IMR-90 (cell line): Measurements from ENCODE around the gene NTRK3. TPM values are rescaled to one million over a fixed set of nuclear protein-coding genes. Genes with fewer than 3 reads are reported as not detected.
A peak's percentile ranks its signal among the peaks of the same experiment; 100 is the strongest.

Experiments used
- ATAC-seq: fragments of 200-7000 bp; cut with Tn5 transposase; 2 replicates; pipeline ENCODE4 v1.9.1; 2020; ENCODE audit warnings: low read depth, mild to moderate bottlenecking, moderate library complexity
- BruUV-seq: library from RNA; stranded (reverse); fragments of 400-500 nt; replicated peaks from 2 replicates; lab custom pipeline; 2021; lab: Mats Ljungman, UMichigan
- CTCF ChIA-PET: fragments of 300-600 bp; formaldehyde crosslinking; extraction: SDS; loops from one replicate; lab custom pipeline; 2021; ENCODE audit warnings: antibody characterized with exemption; lab: Yijun Ruan, JAX
- POLR2A ChIA-PET: fragments of 300-600 bp; sonication (Branson Sonifier 250); formaldehyde crosslinking; loops from one replicate; lab custom pipeline; 2022; ENCODE audit warnings: antibody characterized with exemption; ENCODE audit not compliant: unreplicated experiment; lab: Charles Lee
- DNase-seq: peaks from one replicate; pipeline ENCODE4 v3.0.0; 2013
- H2AFZ ChIP-seq: replicated peaks from 2 replicates; pipeline ENCODE3; 2013; ENCODE audit warnings: low read length, mild to moderate bottlenecking; ENCODE audit not compliant: poor library complexity
- H2AK5ac ChIP-seq: 2 replicates; pipeline ENCODE4 v1.6.1; 2013; ENCODE audit warnings: low read depth, low read length, inconsistent platforms
- H2AK9ac ChIP-seq: replicated peaks from 2 replicates; pipeline ENCODE3; 2013; ENCODE audit warnings: mild to moderate bottlenecking, low read depth, low read length, moderate library complexity; ENCODE audit not compliant: poor library complexity
- H2BK120ac ChIP-seq: 2 replicates; pipeline ENCODE4 v1.6.1; 2013; ENCODE audit warnings: low read depth, low read length, inconsistent platforms
- H2BK15ac ChIP-seq: 3 replicates; pipeline ENCODE4 v1.6.1; 2013; ENCODE audit warnings: low read depth, low read length, inconsistent platforms
- H2BK20ac ChIP-seq: 2 replicates; pipeline ENCODE4 v1.6.1; 2013; ENCODE audit warnings: low read depth, mild to moderate bottlenecking, inconsistent platforms, low read length, moderate library complexity
- H2BK5ac ChIP-seq: 2 replicates; pipeline ENCODE4 v1.6.1; 2013; ENCODE audit warnings: mild to moderate bottlenecking, low read depth, low read length, inconsistent platforms; ENCODE audit not compliant: poor library complexity, severe bottlenecking
- H3K14ac ChIP-seq: replicated peaks from 2 replicates; pipeline ENCODE4 v1.6.1; 2013; ENCODE audit warnings: low read depth, low read length, inconsistent platforms
- H3K18ac ChIP-seq: 2 replicates; pipeline ENCODE4 v1.6.1; 2013; ENCODE audit warnings: low read depth, low read length, control low read depth
- H3K23ac ChIP-seq: 2 replicates; pipeline ENCODE4 v1.6.1; 2013; ENCODE audit warnings: low read depth, low read length, inconsistent platforms
- H3K27ac ChIP-seq: 2 replicates; pipeline ENCODE4 v1.5.1; 2013; ENCODE audit warnings: mild to moderate bottlenecking, control low read depth, low read length; ENCODE audit not compliant: insufficient read depth
- H3K27me3 ChIP-seq: 2 replicates; pipeline ENCODE4 v1.6.1; 2013; ENCODE audit warnings: low read length; ENCODE audit not compliant: control insufficient read depth, insufficient read depth
- H3K36me3 ChIP-seq: 2 replicates; pipeline ENCODE4 v1.6.1; 2013; ENCODE audit warnings: low read length, mixed read lengths; ENCODE audit not compliant: control insufficient read depth, insufficient read depth
- H3K4ac ChIP-seq: 2 replicates; pipeline ENCODE4 v1.6.1; 2013; ENCODE audit warnings: low read depth, low read length, inconsistent platforms
- H3K4me1 ChIP-seq: 2 replicates; pipeline ENCODE4 v1.6.1; 2013; ENCODE audit warnings: low read length, mixed read lengths; ENCODE audit not compliant: control insufficient read depth, insufficient read depth
- H3K4me2 ChIP-seq: 2 replicates; pipeline ENCODE4 v1.6.1; 2013; ENCODE audit warnings: low read depth, mild to moderate bottlenecking, control low read depth, low read length, moderate library complexity
- H3K4me3 ChIP-seq: 2 replicates; pipeline ENCODE4 v1.5.1; 2013; ENCODE audit warnings: low read depth, mild to moderate bottlenecking, control low read depth, low read length, moderate library complexity; ENCODE audit not compliant: insufficient read depth
- H3K56ac ChIP-seq: 2 replicates; pipeline ENCODE4 v1.6.1; 2013; ENCODE audit warnings: low read length, inconsistent platforms; ENCODE audit not compliant: insufficient read depth; ENCODE audit errors: extremely low read depth
- H3K79me1 ChIP-seq, 2 experiments: 2 replicates each; pipeline ENCODE4 v1.6.1; 2013; ENCODE audit warnings: low read length in 2 of 2, inconsistent platforms in 1 of 2, low read depth in 1 of 2
- H3K9ac ChIP-seq: 2 replicates; pipeline ENCODE4 v1.6.1; 2013; ENCODE audit warnings: low read depth, low read length, control low read depth
- H3K9me1 ChIP-seq: 2 replicates; pipeline ENCODE4 v1.6.1; 2013; ENCODE audit warnings: low read length, inconsistent platforms; ENCODE audit not compliant: insufficient read depth
- H3K9me3 ChIP-seq: 2 replicates; pipeline ENCODE4 v1.6.1; 2013; ENCODE audit warnings: low read length; ENCODE audit not compliant: control insufficient read depth, insufficient read depth
- H4K20me1 ChIP-seq: 2 replicates; pipeline ENCODE4 v1.6.1; 2013; ENCODE audit warnings: low read length, inconsistent platforms; ENCODE audit not compliant: insufficient read depth
- H4K5ac ChIP-seq: 2 replicates; pipeline ENCODE4 v1.6.1; 2013; ENCODE audit warnings: mild to moderate bottlenecking, low read depth, low read length, control low read depth
- H4K8ac ChIP-seq, 2 experiments: 2 replicates each; pipeline ENCODE4 v1.6.1; 2013; ENCODE audit warnings: low read depth in 2 of 2, low read length in 2 of 2, control low read depth in 1 of 2, inconsistent platforms in 1 of 2
- H4K91ac ChIP-seq: 2 replicates; pipeline ENCODE4 v1.6.1; 2013; ENCODE audit warnings: low read depth, low read length, inconsistent platforms; ENCODE audit not compliant: insufficient read depth
- CEBPB ChIP-seq: IDR thresholded peaks from 2 replicates; pipeline ENCODE4 v1.6.1; 2012; ENCODE audit warnings: low read depth, low read length, improper control_type of control experiment
- FOS ChIP-seq: fragments of 150-350 bp; IDR thresholded peaks from 2 replicates; pipeline ENCODE4 v1.6.1; 2016; ENCODE audit warnings: low read depth, low read length
- MAFK ChIP-seq: IDR thresholded peaks from 2 replicates; pipeline ENCODE4 v1.6.1; 2012; ENCODE audit warnings: low read depth, low read length, improper control_type of control experiment
- RAD21 ChIP-seq: IDR thresholded peaks from 2 replicates; pipeline ENCODE4 v1.6.1; 2012; ENCODE audit warnings: low read length, improper control_type of control experiment
- WGBS, 2 experiments: methylation state at CpG; one replicate each; pipeline versions ENCODE4 v1.1.5 to v1.1.7; 2013; ENCODE audit warnings: missing lambda C conversion rate in 2 of 2; ENCODE audit not compliant: insufficient read length in 1 of 2; ENCODE audit errors: extremely low coverage in 2 of 2; 5-methylcytosine and 5-hydroxymethylcytosine counted together
- dilution Hi-C: fragments of 300-500 bp; cut with HindIII; formaldehyde crosslinking; loops from one replicate; pipeline ENCODE4 v1.14.3; 2018; ENCODE audit warnings: low sequenced_read_pairs; ENCODE audit not compliant: unreplicated experiment
- in situ Hi-C: fragments of 300-500 bp; cut with MboI; formaldehyde crosslinking; loops from 3 replicates; pipeline ENCODE4 v1.14.3; 2019; ENCODE audit warnings: low sequenced_read_pairs, inconsistent platforms, mixed read lengths
- intact Hi-C: fragments of 100-400 bp; cut with micrococcal nuclease; formaldehyde crosslinking; loops from 2 replicates; pipeline ENCODE4 v1.10.0; 2022
- polyA plus RNA-seq, 3 experiments: library from polyadenylated mRNA; depleted of rRNA; stranded (reverse); fragments of >200 nt; gene quantifications; 2 replicates each; pipeline ENCODE4 v1.2.3, GENCODE V29; 2012; ENCODE audit warnings: low replicate concordance in 1 of 3
- total RNA-seq: library from RNA; depleted of rRNA; stranded (reverse); fragments of >200 nt; gene quantifications from 2 replicates; pipeline ENCODE4 v1.2.3, GENCODE V29; 2012

Gene NTRK3
- total and polyA plus RNA-seq, 2 of the 4 experiments (the other 2 are of a cell fraction) = under 0.01 to 0.15 TPM

- no peaks in the 10 kb centered on the region for H3K36me3 ChIP-seq
- no peak overlapping the region for H2AK9ac ChIP-seq
- peak; percentile 72 for TF ChIP-seq CEBPB
- TF ChIP-seq MAFK = no peak
- TF ChIP-seq RAD21 = no peak
- no peak for TF ChIP-seq FOS
- no peaks in the 10 kb centered on the region for H3K27me3 ChIP-seq
- peak overlapping the region; percentile 33; the same call in 1 of the 2 replicates for H3K27ac ChIP-seq
- H3K14ac ChIP-seq = no peak overlapping the region
- DNase-seq = peak; percentile 43
- no peak overlapping the region for H3K4ac ChIP-seq
- H2BK120ac ChIP-seq = 0 out of 2 replicates have a peak overlapping the region, but pooled peaks have one; percentile 10
- H3K9me1 ChIP-seq = no peaks in the 10 kb centered on the region
- H4K20me1 ChIP-seq = no peaks in the 10 kb centered on the region
- no peak overlapping the region for H4K91ac ChIP-seq
- H2BK15ac ChIP-seq = no peak overlapping the region; the same call in 2 of the 3 replicates
- dilution Hi-C loops (no loop called here), in situ Hi-C loops (no loop called here), intact Hi-C loops (loop anchor here (2.0 to 10.0 kb wide), 2 partner anchors 119 to 257 kb away; no protein-coding TSS in a partner anchor)
- ATAC-seq = peak; percentile 6; the same call in 1 of the 2 replicates
- POLR2A ChIA-PET = no interaction called here
- no peak overlapping the region for H2AFZ ChIP-seq
- H3K79me1 ChIP-seq = no peaks in the 10 kb centered on the region
- H3K4me3 ChIP-seq = no peak overlapping the region
- BruUV-seq = no TSS peak
- no peaks in the 10 kb centered on the region for H3K9me3 ChIP-seq
- H3K4me1 ChIP-seq = peaks cover 20% of the 10 kb centered on the region; the same call in 1 of the 2 replicates
- H2BK5ac ChIP-seq = no peak overlapping the region
- no peak overlapping the region; the same call in 1 of the 2 replicates for H3K4me2 ChIP-seq
- no peak overlapping the region for H4K8ac ChIP-seq
- no peak overlapping the region for H2AK5ac ChIP-seq
- H3K56ac ChIP-seq = no peak overlapping the region
- no peak overlapping the region for H3K23ac ChIP-seq
- H2BK20ac ChIP-seq = no peak overlapping the region
- H4K5ac ChIP-seq = no peak overlapping the region
- H3K18ac ChIP-seq = no peak overlapping the region
- CTCF ChIA-PET = no interaction called here
- WGBS, 2 experiments = no CpG with 5 or more reads among the region's 3 CpGs
- H3K9ac ChIP-seq = no peak overlapping the region
These were observed 384.7 kb downstream of the NTRK3 start for GRCh38 chr15:87871731-87872320.
